Measurements from ENCODE around the gene ZNF766. TPM values are rescaled to one million over a fixed set of nuclear protein-coding genes. Genes with fewer than 3 reads are reported as not detected.

The ZNF766 gene
- total and polyA plus RNA-seq, 2 of the 13 experiments (the other 11 are each of a cell fraction or from before 2014, with no cell fraction given) = 5.2 to 10.3 TPM

DNA sequence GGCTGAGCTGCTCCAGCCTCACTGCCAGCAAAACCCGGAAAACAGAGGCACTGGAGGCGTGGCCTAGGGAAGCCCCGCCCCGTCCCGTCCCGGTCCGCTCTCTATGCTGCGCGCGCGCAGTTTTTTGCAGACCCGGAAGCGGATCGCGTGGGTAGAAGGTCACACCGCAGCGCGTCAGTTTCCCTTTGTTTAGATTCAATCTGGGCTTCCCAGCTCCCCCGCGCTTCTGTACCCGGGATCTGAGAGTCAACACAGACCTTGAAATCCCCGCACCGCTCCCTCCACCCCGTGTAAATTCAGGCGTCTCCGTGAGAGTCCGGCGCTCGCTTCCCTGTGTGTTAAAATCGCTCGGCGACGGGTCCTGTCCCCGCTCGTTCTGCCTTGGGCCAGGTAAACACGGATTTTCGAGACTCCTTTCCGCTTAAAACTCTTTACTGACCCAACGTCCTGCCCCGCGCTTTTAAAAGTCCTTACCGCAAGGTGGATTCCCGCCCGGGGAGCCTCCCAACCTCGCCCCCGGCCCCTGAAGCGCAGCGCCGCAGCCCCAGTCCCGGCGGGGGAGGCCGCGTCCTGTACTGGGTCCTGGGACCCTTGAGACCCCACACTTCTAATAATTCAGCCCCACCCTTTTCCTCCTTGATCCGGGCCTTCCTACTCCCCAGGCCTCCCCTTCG is 66.9 kb downstream of the ZNF766 start, which contains the start of gene ZNF610 (continued):
- peak; percentile 70 for TF ChIP-seq PHF20 (CRISPR knock-in tag; IDR thresholded peaks at IDR 0.05)
- TF ChIP-seq ZNF563 (CRISPR knock-in tag; IDR thresholded peaks at IDR 0.05) = no peak
- no peak for TF ChIP-seq GPN1 (CRISPR knock-in tag; IDR thresholded peaks at IDR 0.05; ENCODE audit: borderline replicate concordance)
- TF ChIP-seq TAF1 (CRISPR knock-in tag; IDR thresholded peaks at IDR 0.05) = no peak; the same call in 1 of the 2 replicates
- TF ChIP-seq ARID5B (CRISPR knock-in tag; IDR thresholded peaks at IDR 0.05) = no peak
- no peak for TF ChIP-seq ARHGAP35 (CRISPR knock-in tag; IDR thresholded peaks at IDR 0.05; ENCODE audit: borderline replicate concordance)
- TF ChIP-seq TARDBP (CRISPR knock-in tag; IDR thresholded peaks at IDR 0.05) = no peak
- no peak for TF ChIP-seq ZNF17 (CRISPR knock-in tag; IDR thresholded peaks at IDR 0.05)
- no peak for TF ChIP-seq POGK (CRISPR knock-in tag; conservative IDR thresholded peaks at IDR 0.05)
- no peak for TF ChIP-seq U2AF2 (IDR thresholded peaks at IDR 0.05; ENCODE audit: low read depth, low read length)
- no peak for TF ChIP-seq ZNF337 (CRISPR knock-in tag; IDR thresholded peaks at IDR 0.05; ENCODE audit: borderline replicate concordance, low read depth)
- no peak for TF ChIP-seq SP1 (IDR thresholded peaks at IDR 0.05)
- TF ChIP-seq SP1 (CRISPR knock-in tag; IDR thresholded peaks at IDR 0.05) = peak; percentile 32; the same call in 1 of the 2 replicates
- TF ChIP-seq TCF12 (IDR thresholded peaks at IDR 0.05) = no peak
- no peak for TF ChIP-seq TCF12 (CRISPR knock-in tag; IDR thresholded peaks at IDR 0.05)
- TF ChIP-seq MIER2 (CRISPR knock-in tag; IDR thresholded peaks at IDR 0.05) = no peak
- TF ChIP-seq SNAPC5 (CRISPR knock-in tag; IDR thresholded peaks at IDR 0.05; ENCODE audit: borderline replicate concordance) = no peak
- peak; percentile 56 for TF ChIP-seq GABPA (IDR thresholded peaks at IDR 0.05; ENCODE audit: low read depth, low read length)
- peak; percentile 84 for TF ChIP-seq GABPA (CRISPR knock-in tag; IDR thresholded peaks at IDR 0.05; ENCODE audit: low read depth)
- TF ChIP-seq JDP2 (CRISPR knock-in tag; IDR thresholded peaks at IDR 0.05; ENCODE audit: borderline replicate concordance) = no peak
- no peak; the same call in 1 of the 2 replicates for TF ChIP-seq RFXAP (CRISPR knock-in tag; IDR thresholded peaks at IDR 0.05; ENCODE audit: borderline replicate concordance)
- TF ChIP-seq SIN3B (IDR thresholded peaks at IDR 0.05; ENCODE audit: low read length) = no peak
- TF ChIP-seq SIX4 (CRISPR knock-in tag; IDR thresholded peaks at IDR 0.05) = no peak
- TF ChIP-seq IKZF4 (CRISPR knock-in tag; IDR thresholded peaks at IDR 0.05; ENCODE audit: borderline replicate concordance, low read depth, not compliant biosample characterization) = no peak
- no peak for TF ChIP-seq ZGPAT (CRISPR knock-in tag; IDR thresholded peaks at IDR 0.05)
